CD4-positive, alpha-beta T cell treated with Interferon alpha-2 for 1 hour (primary cell): ENCODE data around the gene TCF7L2.

Experiments
- DNase-seq, 2 donors: peaks; one replicate each; pipeline ENCODE4 v3.0.0-alpha.2; 2020 to 2022

Gene TCF7L2

DNA sequence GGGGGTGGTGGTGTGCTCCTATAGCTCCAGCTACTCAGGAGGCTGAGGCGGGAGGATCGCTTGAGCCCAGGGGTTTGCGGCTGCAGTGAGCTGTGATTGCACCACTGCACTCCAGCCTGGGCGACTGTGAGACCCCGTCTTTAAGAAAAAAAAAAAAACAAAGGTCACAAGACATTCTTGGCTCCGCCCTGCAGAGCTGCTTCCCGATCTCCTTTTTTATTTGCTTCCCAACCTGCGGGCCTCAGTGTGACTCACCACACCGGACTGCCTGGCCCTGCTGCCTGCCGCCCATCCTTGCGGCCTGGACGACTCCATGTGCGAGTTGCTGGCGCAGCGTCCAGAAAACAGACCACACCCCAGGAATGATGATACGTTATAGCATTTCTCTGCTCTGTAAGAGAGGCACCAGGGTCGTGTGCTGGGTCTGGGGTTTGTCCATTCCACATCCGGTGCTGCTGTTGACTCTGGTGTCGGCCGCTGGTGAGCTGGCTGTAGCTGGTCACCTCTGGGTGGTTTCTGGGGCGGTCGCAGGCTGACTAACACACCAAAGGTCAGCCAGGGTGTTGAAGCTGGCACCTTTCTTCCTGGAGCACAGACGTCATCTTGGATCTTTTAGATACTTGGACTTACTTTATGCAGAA, 123.6 kb downstream of the TCF7L2 start:
- no peak for DNase-seq

- no peak for DNase-seq
Observed at GRCh38 chr10:113076949-113077348, 126.9 kb downstream of the TCF7L2 start.

DNA sequence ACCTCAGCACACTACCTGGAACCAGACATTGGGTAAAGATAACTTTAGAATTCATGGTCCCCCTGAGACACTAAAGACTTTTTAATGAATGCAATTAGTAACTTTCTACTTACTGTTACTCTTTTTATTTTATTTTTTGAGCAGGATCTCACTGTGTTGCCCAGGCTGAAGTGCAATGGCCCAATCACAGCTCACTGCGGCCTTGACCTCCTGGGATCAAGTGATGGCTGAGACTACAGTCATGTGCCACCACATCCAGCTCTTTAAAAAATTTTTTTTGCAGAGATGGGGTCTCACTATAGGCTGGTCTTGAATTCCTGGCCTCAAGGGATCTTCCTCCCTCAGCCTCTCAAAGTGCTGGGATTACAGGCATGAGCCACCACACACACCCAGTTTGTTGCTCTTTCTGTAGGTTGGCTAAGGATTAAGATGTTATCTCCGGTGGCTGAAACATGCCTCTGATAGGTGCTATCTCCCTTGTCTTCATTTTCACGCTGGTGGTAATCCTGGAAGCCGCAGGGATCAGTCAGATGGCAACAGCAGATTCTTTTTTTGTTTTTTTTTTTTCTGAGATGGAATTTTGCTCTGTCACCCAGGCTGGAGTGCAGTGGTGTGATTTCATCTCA, 128.3 kb downstream of the TCF7L2 start:
- DNase-seq = no peak

GRCh38 chr10:113080061-113080924, 130.2 kb downstream of the TCF7L2 start:
- no peak for DNase-seq

DNA sequence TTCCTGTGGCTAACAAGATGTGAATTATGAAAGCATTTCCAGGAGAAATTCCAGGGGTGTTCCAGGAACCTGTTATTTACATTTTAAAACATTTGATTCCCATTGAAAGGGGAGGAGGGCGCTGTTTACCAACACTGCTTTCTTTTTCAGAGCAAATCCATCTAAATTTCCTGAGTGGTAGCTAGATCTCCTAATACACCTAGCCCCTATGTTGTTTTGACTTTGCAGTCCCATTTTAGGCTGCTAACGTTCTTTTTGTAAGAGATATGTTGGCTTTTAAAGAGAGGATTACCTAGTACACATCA, 130.8 kb downstream of the TCF7L2 start:
- DNase-seq = no peak

DNA sequence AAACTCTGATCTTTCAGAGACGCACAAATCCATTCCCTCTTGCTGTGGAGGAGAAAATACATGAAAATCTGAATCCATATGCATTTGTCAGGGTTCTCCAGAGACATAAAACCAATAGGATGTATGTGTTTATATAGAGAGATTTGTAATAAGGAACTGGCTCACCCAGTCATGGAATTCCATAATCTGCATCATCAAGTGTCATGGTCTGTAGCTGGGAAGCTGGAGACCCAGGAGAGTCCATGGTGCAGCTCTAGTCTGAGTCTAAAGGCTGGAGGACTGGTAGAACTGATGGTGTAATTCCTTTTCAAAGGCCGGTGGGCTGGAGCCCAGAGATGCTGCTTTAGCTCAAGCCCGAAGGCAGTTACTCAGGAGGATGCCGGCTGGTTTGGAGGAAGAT, 134.0 kb downstream of the TCF7L2 start:
- no peak for DNase-seq

DNA sequence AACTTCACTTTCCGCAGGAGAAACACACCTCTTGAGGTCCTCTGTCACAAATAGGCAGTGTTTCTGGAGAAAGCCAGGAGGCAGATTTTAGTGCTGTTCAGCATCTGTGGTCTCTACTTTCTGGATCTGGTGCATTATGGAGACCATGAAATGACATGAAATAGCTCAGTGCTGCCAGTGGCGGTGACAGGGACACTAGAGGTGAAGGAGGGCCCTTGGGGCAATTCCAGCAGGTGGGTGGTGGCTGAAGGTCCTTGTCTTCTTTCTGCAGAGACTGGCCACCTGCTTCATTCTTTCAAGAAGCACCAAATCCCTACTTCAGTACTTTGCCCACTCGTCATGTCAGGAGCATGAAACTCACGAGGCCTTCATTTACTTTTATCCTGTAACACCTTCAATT, 135.7 kb downstream of the TCF7L2 start:
- no peak for DNase-seq

- DNase-seq = no peak
Observed at GRCh38 chr10:113086282-113086681, 136.2 kb downstream of the TCF7L2 start.

DNA sequence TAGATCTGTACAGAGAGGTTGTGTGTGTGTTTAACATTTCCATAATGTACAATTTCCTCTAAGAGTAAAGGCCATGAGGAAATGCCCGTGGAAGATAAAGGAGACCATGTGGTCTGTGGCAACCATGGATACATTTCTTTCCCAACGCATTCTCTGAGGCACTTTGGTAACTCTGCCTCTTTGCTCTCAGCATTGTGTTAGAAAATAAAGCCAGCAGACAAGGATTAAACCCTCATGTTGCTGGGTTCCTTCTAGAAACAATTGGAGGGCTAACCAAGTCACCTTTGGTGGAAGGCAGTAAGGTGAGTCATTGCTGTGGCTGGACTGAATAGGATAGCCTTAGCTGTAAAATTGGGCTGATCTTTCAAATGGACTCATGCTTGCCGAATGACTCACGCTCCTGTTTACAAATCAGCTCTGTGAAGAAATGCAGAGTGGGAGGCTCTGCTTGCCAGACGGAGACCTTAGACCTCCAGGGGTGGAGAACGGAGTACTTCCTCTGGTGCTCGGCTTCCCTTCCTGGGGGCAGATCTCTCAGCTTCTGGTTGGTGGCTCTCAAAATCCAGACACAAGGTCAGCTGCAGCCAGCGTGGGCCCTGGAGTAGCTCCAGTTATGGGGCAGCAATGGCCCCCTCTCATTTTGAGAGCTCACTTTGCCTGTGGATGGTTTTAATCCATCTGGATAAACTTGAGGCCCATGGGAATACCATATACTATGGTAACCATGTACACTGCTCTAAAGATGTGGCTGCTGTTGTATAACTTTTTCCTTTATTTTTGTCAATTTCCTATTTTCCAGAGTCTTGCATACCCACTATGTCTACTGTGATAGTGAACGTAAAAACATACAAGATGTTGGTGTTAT, 137.3 kb downstream of the TCF7L2 start:
- peak in 1 of 2 donors; percentile 21 for DNase-seq

- no peak for DNase-seq
Observed at GRCh38 chr10:113088194-113088593, 138.1 kb downstream of the TCF7L2 start.

- DNase-seq = no peak
Observed at GRCh38 chr10:113089551-113089950, 139.5 kb downstream of the TCF7L2 start.

DNA sequence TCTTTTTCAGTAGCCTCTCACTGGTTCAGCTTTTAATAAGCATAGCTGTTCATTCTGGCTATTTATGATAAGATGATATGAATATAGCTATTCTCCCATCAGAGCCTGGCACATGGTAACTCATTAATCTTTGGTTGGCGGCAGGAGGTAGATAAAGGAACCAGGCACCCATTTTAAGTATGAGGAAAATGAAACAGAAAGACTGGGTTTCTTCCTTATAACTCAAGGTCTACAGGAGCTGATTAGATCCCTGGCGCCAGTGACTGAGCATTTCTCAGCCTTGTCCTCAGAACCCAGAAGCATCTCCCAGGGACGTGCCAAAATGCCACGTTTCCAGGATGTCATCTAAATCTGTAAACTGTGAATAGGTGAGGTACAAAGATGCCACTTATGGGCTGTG, 141.9 kb downstream of the TCF7L2 start:
- no peak for DNase-seq

DNA sequence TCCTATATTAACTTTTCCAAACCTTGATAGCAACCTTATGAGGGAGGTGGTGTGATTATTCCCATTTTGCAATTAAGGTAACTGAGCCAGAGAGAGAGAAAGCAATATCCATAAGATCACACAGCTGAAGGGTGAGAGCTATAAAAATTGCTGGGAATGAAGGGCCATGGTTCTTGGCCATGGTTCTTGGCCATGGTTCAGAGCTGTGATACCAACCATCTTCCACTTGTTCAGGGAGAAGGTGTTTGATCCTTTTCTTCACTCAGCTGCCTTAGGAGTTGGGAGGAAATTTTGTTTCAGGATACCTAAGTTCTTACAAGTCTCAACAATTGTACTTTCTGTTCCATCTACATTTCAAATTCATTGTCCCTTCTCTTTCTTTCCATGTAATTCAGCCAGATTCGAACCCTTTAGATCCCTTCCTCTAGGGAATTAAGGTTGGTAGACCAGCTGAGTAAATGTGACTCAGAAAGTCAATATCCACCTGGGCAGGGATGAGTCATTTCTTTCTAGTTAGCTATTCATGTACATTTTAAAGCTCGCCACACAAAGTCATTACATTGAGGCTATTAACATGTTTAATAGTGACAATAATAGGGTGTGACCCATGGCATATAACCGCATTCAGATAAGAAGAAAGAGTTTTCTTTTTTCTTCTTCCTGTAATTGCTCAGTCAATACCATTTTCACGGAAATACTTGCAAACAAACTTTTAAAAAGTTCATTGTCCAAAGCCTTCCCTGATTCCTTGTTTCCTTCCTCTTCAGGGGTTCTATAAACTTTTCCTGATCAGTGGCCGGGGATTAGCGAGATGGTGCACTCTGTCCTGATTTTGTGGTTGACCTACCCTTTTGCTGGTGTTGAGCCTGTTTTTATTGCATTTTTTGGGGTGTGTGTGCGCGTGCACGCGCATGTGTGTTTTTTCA, 143.4 kb downstream of the TCF7L2 start:
- DNase-seq = peak; percentile 5 to 37

- DNase-seq = peak in 1 of 2 donors; percentile 56
Observed at GRCh38 chr10:113094114-113094486, 144.1 kb downstream of the TCF7L2 start.

DNA sequence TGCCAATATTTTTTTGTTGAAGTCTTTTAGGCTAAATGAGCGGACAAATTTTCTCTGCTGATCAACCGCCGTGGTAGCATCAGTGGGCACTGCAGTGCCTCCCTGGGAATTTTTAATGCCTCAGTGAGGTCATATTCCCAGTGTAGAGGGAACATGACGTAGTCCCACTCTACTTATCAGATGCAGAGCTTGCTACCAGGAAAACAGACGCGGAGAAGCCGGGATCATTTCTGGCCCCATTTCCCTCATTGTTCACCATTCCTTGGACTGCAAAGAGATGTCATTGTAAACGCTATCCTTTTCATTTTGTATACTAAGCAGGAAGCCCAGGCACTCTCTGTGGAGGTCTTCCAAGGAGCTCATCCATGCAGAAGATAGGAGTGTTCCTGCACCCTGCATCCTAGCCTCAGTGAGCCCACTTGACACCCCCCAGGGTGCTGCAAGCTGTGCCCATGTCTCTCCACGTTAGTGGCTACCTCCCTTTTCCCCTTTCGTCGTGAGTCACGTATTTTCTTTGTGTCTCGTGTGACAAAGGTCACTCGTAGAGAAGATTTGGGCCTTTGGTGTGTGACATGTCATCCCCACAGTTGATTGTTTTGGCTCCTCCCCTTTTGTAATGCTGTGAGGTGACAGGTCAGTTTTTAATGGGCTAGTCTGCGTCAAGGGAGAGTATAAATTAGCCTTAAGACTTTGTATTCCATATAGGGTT, 145.5 kb downstream of the TCF7L2 start:
- no peak for DNase-seq

DNA sequence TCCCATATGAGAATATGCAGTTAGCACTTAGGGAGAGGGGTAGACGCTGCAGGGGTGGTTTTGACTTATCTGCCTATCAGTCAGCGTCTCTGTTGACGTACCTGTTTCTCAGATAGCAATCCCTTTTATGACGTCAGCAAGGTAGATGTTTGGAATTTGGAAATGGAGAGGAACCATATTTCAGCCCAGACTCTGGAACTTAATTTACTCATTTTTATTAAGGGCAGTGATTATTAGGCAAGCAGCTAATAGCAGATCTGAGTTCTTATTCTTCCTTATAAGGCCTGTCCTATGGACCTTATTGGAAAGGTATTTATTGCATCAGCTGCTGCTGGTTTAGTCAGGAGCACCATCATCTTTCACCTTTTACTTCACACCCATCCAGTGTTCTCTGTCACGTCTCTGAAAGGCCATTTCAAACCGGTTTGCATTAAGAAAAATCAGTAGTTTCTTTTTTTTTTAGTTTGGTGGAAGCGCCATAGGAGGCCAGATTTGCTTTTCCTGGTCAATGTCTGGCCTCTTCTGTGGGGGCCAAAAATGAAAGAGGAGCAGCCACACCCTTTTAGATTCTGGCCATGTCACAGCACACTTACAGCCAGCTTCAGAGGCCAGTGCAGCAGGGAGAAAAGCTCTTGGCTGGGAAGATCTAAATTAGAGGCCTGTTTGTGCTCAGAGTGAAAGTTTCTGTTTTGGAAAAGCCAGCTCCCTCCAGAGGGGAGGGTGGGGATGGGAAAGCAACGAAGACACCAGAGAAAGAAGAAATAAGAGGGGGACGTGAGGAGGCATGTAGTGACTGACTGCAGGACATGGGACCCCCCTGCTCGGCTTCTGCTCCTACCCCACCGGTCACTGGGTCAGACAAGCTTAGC, 146.3 kb downstream of the TCF7L2 start:
- no peak for DNase-seq

GRCh38 chr10:113097036-113097435, 147.0 kb downstream of the TCF7L2 start:
- DNase-seq = peak in 1 of 2 donors; percentile 21

DNA sequence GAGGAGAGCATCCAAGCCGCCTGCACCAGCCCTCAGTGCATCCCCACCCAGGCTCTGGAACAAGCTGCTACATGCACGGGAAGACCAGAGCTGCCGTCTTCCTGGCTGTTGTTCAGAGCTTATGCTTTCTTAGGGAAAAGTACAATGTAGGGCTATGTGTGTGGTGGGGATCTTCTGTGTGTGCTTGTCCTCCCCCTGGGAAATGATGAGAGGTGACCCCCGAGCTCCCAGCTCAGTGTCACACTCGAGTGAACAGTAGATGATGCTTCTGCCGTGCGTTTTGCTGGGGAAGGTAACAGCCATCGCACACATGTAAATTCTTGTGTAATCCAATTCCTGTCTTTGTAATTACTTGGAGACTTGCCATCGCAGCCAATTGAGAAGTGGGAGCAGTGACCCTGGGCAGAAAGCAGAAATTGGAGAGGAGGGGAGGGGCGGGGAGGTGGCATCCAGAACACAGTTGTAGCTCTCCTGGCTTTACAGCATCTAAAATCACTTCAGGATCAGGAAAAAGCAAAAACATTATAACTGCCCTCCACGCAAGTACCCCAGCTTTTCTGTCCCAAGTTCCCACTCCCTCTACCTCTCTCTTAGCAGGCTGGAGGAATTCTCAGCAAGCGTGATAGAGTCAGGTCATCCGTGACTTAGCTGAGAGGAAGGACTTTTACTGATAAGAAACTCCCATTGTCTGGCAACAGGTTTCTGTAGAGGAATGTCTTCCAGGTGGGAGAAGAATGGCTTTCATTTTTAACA, 149.6 kb downstream of the TCF7L2 start:
- peak in 1 of 2 donors; percentile 16 for DNase-seq

DNA sequence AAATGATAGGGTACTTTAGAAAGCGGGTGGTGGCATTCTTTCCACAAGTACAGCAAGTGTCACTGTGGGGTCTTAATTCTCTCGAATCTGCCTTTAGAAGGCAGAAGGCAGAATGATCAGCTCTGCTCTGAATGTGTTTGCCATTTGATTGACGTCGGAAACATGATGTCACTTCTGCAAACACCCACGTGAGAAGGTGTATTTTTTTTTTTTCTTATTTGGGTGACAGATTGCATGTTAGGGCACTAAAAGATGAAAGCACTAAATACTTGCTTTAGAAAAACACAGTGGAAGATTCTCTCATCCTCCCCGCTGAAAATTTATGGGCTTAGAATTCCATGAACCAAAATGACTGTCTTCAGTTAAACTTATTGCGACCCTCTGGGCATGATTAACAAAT, 150.2 kb downstream of the TCF7L2 start:
- no peak for DNase-seq
